ENCODE results near the gene TCEAL4.
A peak's percentile ranks its signal among the peaks of the same experiment; 100 is the strongest.
"Not testable (repeated sequence)": the region's sequence is repeated elsewhere in the genome, so short reads cannot be mapped to it uniquely, and the experiment has no call there.

Gene TCEAL4

GRCh38 chrX:103592295-103592694, 7.0 kb downstream of the TCEAL4 start:
- DNase-seq (ENCODE audit: low read depth) = not testable (repeated sequence)

GRCh38 chrX:103595202-103595601, 9.9 kb downstream of the TCEAL4 start:
- DNase-seq (ENCODE audit: low read depth) = not testable (repeated sequence)

GRCh38 chrX:103607364-103608305, 22.3 kb downstream of the TCEAL4 start, which contains the start of gene TCEAL3:
TCEAL3 (plus strand) TSS chrX:103607963; CDS start chrX:103609065, 1,102 bp downstream.
- DNase-seq (ENCODE audit: low read depth) = peak; percentile 47

GRCh38 chrX:103608306-103608963, 23.1 kb downstream of the TCEAL4 start:
- DNase-seq (ENCODE audit: low read depth) = no peak

- no peak for DNase-seq (ENCODE audit: low read depth)
These were observed 25.0 kb downstream of the TCEAL4 start for GRCh38 chrX:103610282-103610681.

GRCh38 chrX:103613362-103613890, 28.1 kb downstream of the TCEAL4 start:
- DNase-seq (ENCODE audit: low read depth) = no peak

- no peak for DNase-seq (ENCODE audit: low read depth)
These were observed 29.7 kb downstream of the TCEAL4 start for GRCh38 chrX:103614999-103615398.

- no peak for DNase-seq (ENCODE audit: low read depth)
These were observed 30.6 kb downstream of the TCEAL4 start for GRCh38 chrX:103615781-103616371.

GRCh38 chrX:103616676-103617186, 31.4 kb downstream of the TCEAL4 start:
- DNase-seq (ENCODE audit: low read depth) = peak; percentile 36

GRCh38 chrX:103624111-103624510, 38.8 kb downstream of the TCEAL4 start:
- no peak for DNase-seq (ENCODE audit: low read depth)

GRCh38 chrX:103626855-103627254, 41.5 kb downstream of the TCEAL4 start:
- DNase-seq (ENCODE audit: low read depth) = no peak

GRCh38 chrX:103628386-103629317, 43.3 kb downstream of the TCEAL4 start, which contains the start of gene TCEAL1:
TCEAL1 (plus strand) TSS chrX:103628975; CDS start chrX:103629917, 942 bp downstream.
- peak; percentile 19 for DNase-seq (ENCODE audit: low read depth)

GRCh38 chrX:103629318-103630170, 44.2 kb downstream of the TCEAL4 start:
- peak; percentile 61 for DNase-seq (ENCODE audit: low read depth)

GRCh38 chrX:103630171-103630511, 44.8 kb downstream of the TCEAL4 start:
- DNase-seq (ENCODE audit: low read depth) = no peak

GRCh38 chrX:103631145-103631544, 45.8 kb downstream of the TCEAL4 start:
- DNase-seq (ENCODE audit: low read depth) = no peak

GRCh38 chrX:103635436-103635835, 50.1 kb downstream of the TCEAL4 start:
- no peak for DNase-seq (ENCODE audit: low read depth)
